Fibroblast of lung (primary cell): ENCODE measurements around the gene SEMA4C. TPM values are rescaled to one million over a fixed set of nuclear protein-coding genes. Genes with fewer than 3 reads are reported as not detected.
A peak's percentile ranks its signal among the peaks of the same experiment; 100 is the strongest.

Source experiments
- DNase-seq, 2 donors: peaks; one replicate each; pipeline versions ENCODE4 v3.0.0 to v3.0.0-alpha.2; 2010; ENCODE audit warnings: low read depth in 2 of 2
- H2AFZ ChIP-seq: 2 replicates; pipeline ENCODE4 v1.5.1; 2012; ENCODE audit warnings: low read length, control low read depth, inconsistent platforms
- H3K27ac ChIP-seq: 2 replicates; pipeline ENCODE4 v1.5.1; 2011; ENCODE audit warnings: low read length, control low read depth; ENCODE audit not compliant: insufficient read depth
- H3K27me3 ChIP-seq: 2 replicates; pipeline ENCODE4 v1.5.1; 2011; ENCODE audit warnings: mild to moderate bottlenecking, low read length; ENCODE audit not compliant: control insufficient read depth, insufficient read depth
- H3K36me3 ChIP-seq: 2 replicates; pipeline ENCODE4 v1.5.1; 2011; ENCODE audit warnings: low read length; ENCODE audit not compliant: control insufficient read depth, insufficient read depth
- H3K4me1 ChIP-seq: 2 replicates; pipeline ENCODE4 v1.5.1; 2011; ENCODE audit warnings: low read length; ENCODE audit not compliant: control insufficient read depth, insufficient read depth; ENCODE audit errors: extremely low read depth
- H3K4me2 ChIP-seq: 2 replicates; pipeline ENCODE4 v1.5.1; 2011; ENCODE audit warnings: low read length, control low read depth; ENCODE audit not compliant: insufficient read depth; ENCODE audit errors: extremely low read depth
- H3K4me3 ChIP-seq, 4 experiments: fragments of 200-600 bp in 1 of 4; sonication (generic) in 1 of 4; replicated peaks in 1 of 4; 2 replicates each; pipeline ENCODE4 v1.5.1; 2011 to 2016; ENCODE audit warnings: low read length in 4 of 4, low read depth in 3 of 4, mild to moderate bottlenecking in 3 of 4, control low read depth in 2 of 4, inconsistent platforms in 1 of 4, mixed read lengths in 1 of 4; ENCODE audit not compliant: insufficient read depth in 1 of 4; ENCODE audit errors: control extremely low read depth in 1 of 4
- H3K79me2 ChIP-seq: 2 replicates; pipeline ENCODE4 v1.5.1; 2012; ENCODE audit warnings: mild to moderate bottlenecking, low read length, inconsistent platforms; ENCODE audit not compliant: control insufficient read depth, insufficient read depth
- H3K9ac ChIP-seq: 2 replicates; pipeline ENCODE4 v1.5.1; 2011; ENCODE audit warnings: mild to moderate bottlenecking, low read length, control low read depth; ENCODE audit not compliant: insufficient read depth
- H3K9me3 ChIP-seq: 2 replicates; pipeline ENCODE4 v1.5.1; 2012; ENCODE audit warnings: low read depth, low read length; ENCODE audit not compliant: control insufficient read depth, insufficient read depth
- H4K20me1 ChIP-seq: 2 replicates; pipeline ENCODE4 v1.5.1; 2011; ENCODE audit warnings: low read length; ENCODE audit not compliant: control insufficient read depth, insufficient read depth; ENCODE audit errors: extremely low read depth
- CTCF ChIP-seq, 2 donors: IDR thresholded peaks in 1 of 2; conservative IDR thresholded peaks in 1 of 2; 1 replicate in 1 of 2; 2 replicates in 1 of 2; pipeline ENCODE4 v1.5.1; 2011 to 2012; ENCODE audit warnings: low read length in 2 of 2, control low read depth in 1 of 2, inconsistent platforms in 1 of 2, low read depth in 1 of 2, mild to moderate bottlenecking in 1 of 2
- EZH2 ChIP-seq: IDR thresholded peaks from 2 replicates; pipeline ENCODE4 v1.5.1; 2012; ENCODE audit warnings: low read length, control low read depth, mild to moderate bottlenecking; ENCODE audit errors: missing control alignments
- polyA plus RNA-seq, 2 donors: library from polyadenylated mRNA; depleted of rRNA in 1 of 2; stranded (reverse) in 1 of 2; unstranded in 1 of 2; fragments of >200 nt; gene quantifications; 2 replicates each; pipeline ENCODE4 v1.2.1, GENCODE V29; 2011 to 2012; ENCODE audit warnings: missing spikeins in 1 of 2
- total RNA-seq: library from RNA; depleted of rRNA; stranded (reverse); fragments of >200 nt; gene quantifications from 2 replicates; pipeline ENCODE4 v1.2.1, GENCODE V29; 2014

Gene SEMA4C
- total and polyA plus RNA-seq, 2 donors (not counting 1 experiment from before 2014, with no cell fraction given): 12.7 to 17.5 TPM

GRCh38 chr2:96888072-96889011 lies 18.5 kb upstream of the SEMA4C start:
- no peaks in the 10 kb centered on the region for H3K36me3 ChIP-seq
- no peaks in the 10 kb centered on the region for H3K9me3 ChIP-seq
- no peaks in the 10 kb centered on the region for H4K20me1 ChIP-seq
- H3K27me3 ChIP-seq: peaks cover 4% of the 10 kb centered on the region
- no peaks in the 10 kb centered on the region for H3K79me2 ChIP-seq
- peaks cover 5% of the 10 kb centered on the region for H3K4me1 ChIP-seq
- no peak overlapping the region for H3K27ac ChIP-seq
- no peak overlapping the region for H3K4me3 ChIP-seq
- peak overlapping the region; percentile 8 for H3K4me2 ChIP-seq
- no peak overlapping the region for H3K9ac ChIP-seq
- TF ChIP-seq CTCF (conservative IDR thresholded peaks at IDR 0.05 in 1 of 2, IDR thresholded peaks at IDR 0.05 in 1 of 2; ENCODE audit: low read depth in 1 of 2, low read length in 2 of 2): no peak
- no peak for TF ChIP-seq EZH2
- DNase-seq: no peak
- no peak overlapping the region for H2AFZ ChIP-seq

- no peaks in the 10 kb centered on the region for H3K79me2 ChIP-seq
- H3K4me1 ChIP-seq: peaks cover 5% of the 10 kb centered on the region
- no peak overlapping the region for H3K9ac ChIP-seq
- no peak overlapping the region for H3K4me2 ChIP-seq
- DNase-seq: peak in 1 of 2 donors; percentile 24
- no peak overlapping the region for H3K4me3 ChIP-seq
- no peak for TF ChIP-seq EZH2
- TF ChIP-seq CTCF (conservative IDR thresholded peaks at IDR 0.05 in 1 of 2, IDR thresholded peaks at IDR 0.05 in 1 of 2; ENCODE audit: low read depth in 1 of 2, low read length in 2 of 2): no peak
- no peaks in the 10 kb centered on the region for H4K20me1 ChIP-seq
- H2AFZ ChIP-seq: peak overlapping the region; percentile 26
- H3K27ac ChIP-seq: no peak overlapping the region
- H3K27me3 ChIP-seq: peaks cover 10% of the 10 kb centered on the region
- H3K36me3 ChIP-seq: no peaks in the 10 kb centered on the region
- H3K9me3 ChIP-seq: no peaks in the 10 kb centered on the region
These were observed 17.7 kb upstream of the SEMA4C start for GRCh38 chr2:96887493-96888012.

GRCh38 chr2:96885432-96886347 lies 15.8 kb upstream of the SEMA4C start:
- TF ChIP-seq EZH2 (no peak), CTCF (conservative IDR thresholded peaks at IDR 0.05 in 1 of 2, IDR thresholded peaks at IDR 0.05 in 1 of 2; ENCODE audit: low read depth in 1 of 2, low read length in 2 of 2) (no peak)
- Histone ChIP-seq H2AFZ (no peak overlapping the region), H3K4me3 (no peak overlapping the region)

More at GRCh38 chr2:96885432-96886347, 15.8 kb upstream of the SEMA4C start:
- H3K9me3 ChIP-seq: no peaks in the 10 kb centered on the region
- H3K79me2 ChIP-seq: no peaks in the 10 kb centered on the region
- H4K20me1 ChIP-seq: no peaks in the 10 kb centered on the region
- no peak overlapping the region for H3K4me2 ChIP-seq
- DNase-seq: no peak
- no peaks in the 10 kb centered on the region for H3K4me1 ChIP-seq
- H3K27ac ChIP-seq: no peak overlapping the region
- no peaks in the 10 kb centered on the region for H3K36me3 ChIP-seq
- H3K27me3 ChIP-seq: peaks cover 12% of the 10 kb centered on the region
- H3K9ac ChIP-seq: no peak overlapping the region
